ENCODE measurements around the gene MORC2.

The MORC2 gene

DNA sequence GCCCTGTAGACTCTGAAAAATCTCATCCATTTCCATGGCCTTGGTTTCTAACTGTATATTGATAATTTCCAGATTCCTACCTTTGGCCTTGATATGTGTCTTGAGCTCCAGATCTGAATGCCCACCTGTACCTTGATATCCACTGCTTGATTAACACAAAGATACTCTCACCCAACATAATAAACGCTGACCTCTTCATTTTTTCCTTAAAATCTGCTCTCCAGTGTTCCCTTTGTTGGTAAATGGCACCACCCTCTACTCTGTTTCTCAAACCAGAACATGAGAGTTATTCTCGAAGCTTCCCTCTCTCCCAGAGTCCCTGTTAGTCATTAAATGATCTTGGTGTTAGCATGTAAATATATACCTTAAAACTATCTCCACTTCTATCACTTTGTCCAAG lies 13.9 kb upstream of the MORC2 start:
- Histone ChIP-seq H3K9ac (ENCODE audit: low read depth, low read length) (no peak overlapping the region), H3K4me3 (ENCODE audit: low read length) (no peak overlapping the region), H3K4me2 (ENCODE audit: low read length) (no peak overlapping the region), H3K36me3 (ENCODE audit: insufficient read depth, low read length) (peaks cover 12% of the 10 kb centered on the region), H3K4me1 (ENCODE audit: control insufficient read depth, insufficient read depth, low read length) (no peaks in the 10 kb centered on the region), H3K27me3 (ENCODE audit: control insufficient read depth, insufficient read depth, low read length) (no peaks in the 10 kb centered on the region), H3K9me3 (replicated peaks; ENCODE audit: low read length) (no peaks in the 10 kb centered on the region)

DNA sequence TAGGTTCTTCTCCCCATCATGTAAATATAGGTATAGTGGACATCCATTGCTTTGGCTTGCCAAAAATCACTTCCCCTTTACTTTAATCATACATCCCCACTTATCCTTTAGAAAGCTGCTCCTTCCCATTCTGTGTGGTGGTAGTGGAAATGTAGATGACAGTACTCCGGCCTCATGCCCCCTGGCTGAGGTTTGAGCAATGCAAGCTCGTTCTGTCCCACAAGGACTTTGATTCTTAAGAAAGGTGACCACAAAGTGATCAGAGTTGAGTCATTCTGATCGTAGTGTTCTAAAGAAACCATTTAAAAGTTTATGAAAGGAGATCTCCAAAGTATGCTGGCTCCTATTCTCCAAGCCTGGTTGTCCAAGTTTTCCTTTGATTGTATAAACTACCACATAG lies 11.4 kb upstream of the MORC2 start:
- peaks cover 9% of the 10 kb centered on the region for H3K9me3 ChIP-seq (replicated peaks; ENCODE audit: low read length)
- no peak overlapping the region for H3K9ac ChIP-seq (ENCODE audit: low read depth, low read length)
- H3K4me2 ChIP-seq (ENCODE audit: low read length): no peak overlapping the region
- H3K36me3 ChIP-seq (ENCODE audit: insufficient read depth, low read length): peaks cover 31% of the 10 kb centered on the region
- no peak overlapping the region for H3K4me3 ChIP-seq (ENCODE audit: low read length)
- no peaks in the 10 kb centered on the region for H3K27me3 ChIP-seq (ENCODE audit: control insufficient read depth, insufficient read depth, low read length)
- H3K4me1 ChIP-seq (ENCODE audit: control insufficient read depth, insufficient read depth, low read length): no peaks in the 10 kb centered on the region

DNA sequence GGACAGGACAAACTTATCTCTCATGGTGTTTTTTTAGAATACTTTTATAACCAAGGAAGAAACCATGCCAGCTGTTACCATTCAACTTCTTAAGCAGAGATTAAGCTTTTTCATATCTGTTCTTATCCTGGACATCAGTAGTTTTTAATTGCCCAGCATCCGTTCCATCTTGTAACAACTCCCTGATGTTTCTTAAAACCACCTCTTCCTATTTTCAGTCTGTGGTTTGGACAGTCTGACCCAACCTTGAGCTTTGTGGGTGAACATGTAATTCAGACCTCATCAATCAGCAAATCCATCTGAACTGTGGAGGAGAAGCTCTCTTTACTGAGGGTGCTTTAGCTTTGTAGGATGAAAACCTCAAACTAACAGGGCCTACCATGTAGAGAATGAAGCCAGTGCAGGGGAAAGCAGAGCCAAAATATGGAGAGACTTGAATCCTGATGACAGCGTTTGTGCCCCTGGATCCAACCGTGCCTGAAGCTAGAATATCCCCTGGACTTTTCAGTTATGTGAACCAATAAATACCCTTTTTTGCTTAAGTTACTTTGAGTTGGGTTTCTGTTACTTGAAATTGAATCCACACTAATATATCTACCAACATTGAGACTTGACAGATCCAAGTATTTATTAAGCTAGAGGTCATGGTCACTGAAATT lies 9.9 kb upstream of the MORC2 start:
- H3K9me3 ChIP-seq (replicated peaks; ENCODE audit: low read length): peaks cover 9% of the 10 kb centered on the region
- H3K27me3 ChIP-seq (ENCODE audit: control insufficient read depth, insufficient read depth, low read length): no peaks in the 10 kb centered on the region
- no peak overlapping the region for H3K9ac ChIP-seq (ENCODE audit: low read depth, low read length)

DNA sequence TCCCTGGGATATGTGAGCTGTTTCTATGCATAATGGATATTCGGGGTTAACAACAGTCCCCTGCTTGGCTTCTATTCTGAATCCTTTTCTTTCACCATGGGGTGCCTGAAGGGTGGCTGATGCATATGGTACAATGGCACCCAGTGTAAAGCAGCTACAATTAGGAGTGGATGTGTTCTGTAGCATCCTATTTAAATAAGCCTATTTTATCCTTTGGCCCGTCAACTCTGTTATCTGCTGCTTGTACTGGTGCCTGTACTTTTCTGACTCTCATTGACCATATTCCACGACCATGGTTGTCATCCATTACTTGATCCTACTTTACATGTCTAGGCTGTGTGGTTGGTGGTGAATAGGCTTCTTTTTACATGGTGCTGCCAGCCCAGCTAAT lies 1.8 kb upstream of the MORC2 start:
- peak overlapping the region; percentile 86 for H3K4me3 ChIP-seq (ENCODE audit: low read length)
- H3K9ac ChIP-seq (ENCODE audit: low read depth, low read length): peak overlapping the region; percentile 95
- peaks cover 3% of the 10 kb centered on the region for H3K9me3 ChIP-seq (replicated peaks; ENCODE audit: low read length)
- H3K4me1 ChIP-seq (ENCODE audit: control insufficient read depth, insufficient read depth, low read length): peaks cover 23% of the 10 kb centered on the region
- no peaks in the 10 kb centered on the region for H3K27me3 ChIP-seq (ENCODE audit: control insufficient read depth, insufficient read depth, low read length)
- peaks cover 49% of the 10 kb centered on the region for H3K36me3 ChIP-seq (ENCODE audit: insufficient read depth, low read length)
- peak overlapping the region; percentile 88 for H3K4me2 ChIP-seq (ENCODE audit: low read length)

More for the DNA sequence above, 9.9 kb upstream of the MORC2 start:
- no peak overlapping the region for H3K4me2 ChIP-seq (ENCODE audit: low read length)
- no peak overlapping the region for H3K4me3 ChIP-seq (ENCODE audit: low read length)
- H3K36me3 ChIP-seq (ENCODE audit: insufficient read depth, low read length): peaks cover 45% of the 10 kb centered on the region
- no peaks in the 10 kb centered on the region for H3K4me1 ChIP-seq (ENCODE audit: control insufficient read depth, insufficient read depth, low read length)

DNA sequence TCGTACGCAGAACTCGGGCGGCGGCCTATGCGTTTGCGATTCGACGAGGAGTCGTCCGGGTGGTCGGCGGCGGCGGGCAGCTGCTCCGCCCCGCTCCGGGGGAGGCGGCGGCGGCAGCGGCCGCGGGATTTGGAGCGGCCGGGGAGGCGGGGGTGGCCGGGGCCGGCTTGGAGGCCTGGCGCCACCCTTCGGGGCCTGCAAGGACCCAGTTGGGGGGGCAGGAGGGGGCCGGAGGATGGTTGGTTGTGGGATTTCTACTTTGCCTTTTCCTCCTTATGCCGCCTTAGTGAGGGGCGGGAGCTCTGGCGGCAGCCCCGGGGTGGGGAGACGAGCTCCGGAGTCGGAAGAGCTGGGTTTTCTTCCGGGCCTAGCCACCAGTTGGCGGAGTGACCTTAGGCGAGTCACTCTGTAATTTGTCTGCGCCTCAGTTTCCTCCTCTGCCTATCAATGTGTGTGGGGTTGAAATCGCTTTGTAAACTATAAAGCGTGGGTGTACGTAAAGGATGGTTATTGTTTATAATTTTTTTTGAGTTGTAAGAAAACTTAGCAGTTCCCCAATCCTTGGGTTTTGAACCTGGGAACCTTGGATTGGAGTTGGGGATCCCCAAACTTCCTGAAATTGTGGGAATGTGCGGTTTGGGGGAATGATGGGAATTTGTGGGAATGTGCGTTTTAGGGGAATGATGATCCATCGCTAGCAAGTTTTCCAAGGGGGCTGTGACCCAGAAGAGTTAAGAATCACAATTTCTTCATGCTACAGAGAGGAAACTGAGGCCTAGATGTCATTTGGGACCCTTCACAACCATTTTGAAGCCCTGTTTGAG lies 1.2 kb upstream of the MORC2 start:
- H3K4me3 ChIP-seq (ENCODE audit: low read length): peak overlapping the region; percentile 86
- peak overlapping the region; percentile 95 for H3K9ac ChIP-seq (ENCODE audit: low read depth, low read length)
- peaks cover 43% of the 10 kb centered on the region for H3K36me3 ChIP-seq (ENCODE audit: insufficient read depth, low read length)
- H3K4me2 ChIP-seq (ENCODE audit: low read length): peak overlapping the region; percentile 88
- H3K9me3 ChIP-seq (replicated peaks; ENCODE audit: low read length): no peaks in the 10 kb centered on the region
- H3K4me1 ChIP-seq (ENCODE audit: control insufficient read depth, insufficient read depth, low read length): peaks cover 23% of the 10 kb centered on the region
- no peaks in the 10 kb centered on the region for H3K27me3 ChIP-seq (ENCODE audit: control insufficient read depth, insufficient read depth, low read length)

DNA sequence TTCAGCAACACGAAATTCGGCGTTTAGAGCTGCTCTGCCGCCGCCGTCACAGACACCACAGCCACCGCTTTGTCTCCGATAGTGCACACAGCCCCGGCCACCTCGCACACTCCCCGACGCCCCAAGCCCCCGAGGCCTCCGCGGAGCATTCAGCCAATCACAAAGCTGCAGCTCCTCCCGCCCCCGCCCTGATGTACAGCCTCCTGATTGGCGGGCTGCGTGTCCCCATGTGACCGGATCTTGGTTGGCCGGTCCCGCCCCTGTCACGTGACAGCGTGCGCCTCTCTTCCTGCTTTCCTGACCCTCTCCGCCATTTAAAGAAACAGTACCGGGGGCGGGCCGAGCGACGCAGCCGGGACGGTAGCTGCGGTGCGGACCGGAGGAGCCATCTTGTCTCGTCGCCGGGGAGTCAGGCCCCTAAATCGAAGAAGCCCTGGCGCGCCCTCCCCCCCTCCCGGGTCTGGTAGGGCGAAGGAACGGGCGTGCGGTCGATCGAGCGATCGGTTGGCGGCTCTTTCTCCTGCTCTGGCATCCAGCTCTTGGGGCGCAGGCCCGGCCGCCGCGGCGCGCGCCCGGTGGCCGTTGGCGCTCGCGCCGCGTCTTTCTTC lies 454 bp upstream of the MORC2 start, which contains the start of gene TUG1:
TSS of gene TUG1 (plus strand) at position 342 of the 608 bp plus-strand sequence.
- Histone ChIP-seq H3K9ac (ENCODE audit: low read depth, low read length) (peak within 1 kb of the TSS; percentile 95), H3K9me3 (replicated peaks; ENCODE audit: low read length) (no peaks in the 10 kb centered on the region), H3K4me1 (ENCODE audit: control insufficient read depth, insufficient read depth, low read length) (peaks cover 23% of the 10 kb centered on the region), H3K36me3 (ENCODE audit: insufficient read depth, low read length) (peaks cover 36% of the 10 kb centered on the region), H3K27me3 (ENCODE audit: control insufficient read depth, insufficient read depth, low read length) (no peaks in the 10 kb centered on the region), H3K4me2 (ENCODE audit: low read length) (peak within 1 kb of the TSS; percentile 89), H3K4me3 (ENCODE audit: low read length) (peak within 1 kb of the TSS; percentile 86)

DNA sequence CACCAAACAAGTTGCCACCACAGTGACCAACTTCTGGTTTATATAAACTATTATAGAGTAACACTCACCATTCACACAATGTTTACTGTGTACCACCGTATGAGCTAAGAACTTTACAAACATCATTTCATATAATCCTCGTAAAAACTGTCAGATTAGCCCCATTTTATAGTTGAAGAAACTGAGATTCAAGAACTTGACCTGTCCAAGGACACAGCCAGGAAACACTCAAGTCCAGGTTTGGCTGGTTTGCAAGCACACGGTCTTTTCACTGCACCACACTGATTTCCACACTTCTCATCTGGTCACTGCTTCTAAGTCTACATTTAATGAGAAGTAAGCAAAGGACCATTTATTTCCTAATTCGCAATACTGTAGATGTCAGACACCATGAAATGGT lies 3.7 kb downstream of the MORC2 start:
- Histone ChIP-seq H3K27me3 (ENCODE audit: control insufficient read depth, insufficient read depth, low read length) (no peaks in the 10 kb centered on the region), H3K4me3 (ENCODE audit: low read length) (no peak overlapping the region), H3K9me3 (replicated peaks; ENCODE audit: low read length) (no peaks in the 10 kb centered on the region), H3K9ac (ENCODE audit: low read depth, low read length) (no peak overlapping the region), H3K4me1 (ENCODE audit: control insufficient read depth, insufficient read depth, low read length) (peaks cover 6% of the 10 kb centered on the region), H3K4me2 (ENCODE audit: low read length) (no peak overlapping the region), H3K36me3 (ENCODE audit: insufficient read depth, low read length) (peaks cover 4% of the 10 kb centered on the region)

- Histone ChIP-seq H3K9me3 (replicated peaks; ENCODE audit: low read length) (no peaks in the 10 kb centered on the region), H3K4me2 (ENCODE audit: low read length) (no peak overlapping the region), H3K9ac (ENCODE audit: low read depth, low read length) (no peak overlapping the region), H3K4me3 (ENCODE audit: low read length) (no peak overlapping the region), H3K27me3 (ENCODE audit: control insufficient read depth, insufficient read depth, low read length) (no peaks in the 10 kb centered on the region), H3K4me1 (ENCODE audit: control insufficient read depth, insufficient read depth, low read length) (no peaks in the 10 kb centered on the region), H3K36me3 (ENCODE audit: insufficient read depth, low read length) (peaks cover 27% of the 10 kb centered on the region)
Observed at GRCh38 chr22:30955153-30955552, 13.4 kb downstream of the MORC2 start.

GRCh38 chr22:30953206-30953605 lies 15.4 kb downstream of the MORC2 start:
- no peaks in the 10 kb centered on the region for H3K4me1 ChIP-seq (ENCODE audit: control insufficient read depth, insufficient read depth, low read length)
- H3K4me3 ChIP-seq (ENCODE audit: low read length): no peak overlapping the region
- peaks cover 42% of the 10 kb centered on the region for H3K36me3 ChIP-seq (ENCODE audit: insufficient read depth, low read length)
- no peak overlapping the region for H3K9ac ChIP-seq (ENCODE audit: low read depth, low read length)
- no peak overlapping the region for H3K4me2 ChIP-seq (ENCODE audit: low read length)
- no peaks in the 10 kb centered on the region for H3K27me3 ChIP-seq (ENCODE audit: control insufficient read depth, insufficient read depth, low read length)
- no peaks in the 10 kb centered on the region for H3K9me3 ChIP-seq (replicated peaks; ENCODE audit: low read length)

DNA sequence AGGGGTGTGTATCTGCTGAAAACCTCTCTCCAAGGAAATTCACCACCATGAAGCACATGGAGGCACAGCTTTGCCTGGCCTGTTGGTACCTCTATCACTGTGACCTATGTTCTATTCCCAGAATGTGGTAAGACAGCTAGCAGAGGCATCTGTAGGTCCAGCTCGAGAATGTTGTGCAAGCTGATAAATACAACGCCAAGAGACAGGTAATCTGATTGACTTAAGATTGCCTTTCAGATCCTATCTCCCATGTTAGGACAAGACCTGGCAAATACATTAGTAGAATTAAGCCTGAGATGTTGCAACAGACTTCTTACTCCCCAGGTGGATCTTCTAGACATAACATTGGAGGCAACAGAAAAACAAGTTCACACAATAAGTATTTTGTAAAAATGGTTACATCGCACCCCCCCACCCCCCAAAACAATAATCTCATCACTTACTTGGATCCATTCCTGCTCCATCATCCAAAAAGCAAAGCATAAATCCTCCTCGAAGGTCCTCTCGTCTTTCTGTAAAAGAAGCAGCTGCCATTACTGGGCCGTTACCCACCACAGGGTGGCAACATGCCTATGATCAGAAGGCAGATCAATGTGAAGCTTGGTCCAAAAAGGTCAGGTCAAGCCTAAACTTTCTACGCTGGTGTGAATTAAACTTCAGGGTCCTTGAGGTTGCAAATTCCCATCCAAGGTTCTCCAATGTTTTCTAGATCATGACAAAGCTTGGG lies 18.5 kb downstream of the MORC2 start:
- no peaks in the 10 kb centered on the region for H3K4me1 ChIP-seq (ENCODE audit: control insufficient read depth, insufficient read depth, low read length)
- peaks cover 62% of the 10 kb centered on the region for H3K36me3 ChIP-seq (ENCODE audit: insufficient read depth, low read length)
- no peaks in the 10 kb centered on the region for H3K27me3 ChIP-seq (ENCODE audit: control insufficient read depth, insufficient read depth, low read length)

DNA sequence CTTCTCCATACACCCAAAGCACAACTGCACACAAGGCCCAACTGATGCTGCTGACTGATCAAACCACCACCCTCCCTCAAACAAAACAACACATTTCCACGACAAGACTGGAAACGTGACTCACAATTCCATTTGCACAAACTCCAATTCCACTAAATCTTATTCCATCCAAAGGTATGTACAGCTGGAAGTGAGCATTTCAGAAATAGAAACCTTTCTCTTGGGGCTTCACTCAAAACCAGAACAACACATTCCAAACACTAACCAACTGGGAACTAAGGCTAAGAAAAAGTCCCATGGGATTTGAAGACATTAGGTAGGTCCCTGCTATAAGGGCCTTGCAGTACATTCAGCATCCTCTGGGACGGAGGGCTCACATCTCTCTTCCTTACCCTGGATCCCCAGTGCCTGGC lies 19.6 kb downstream of the MORC2 start:
- H3K9me3 ChIP-seq (replicated peaks; ENCODE audit: low read length): no peaks in the 10 kb centered on the region
- peaks cover 70% of the 10 kb centered on the region for H3K36me3 ChIP-seq (ENCODE audit: insufficient read depth, low read length)
- no peak overlapping the region for H3K4me2 ChIP-seq (ENCODE audit: low read length)
- H3K9ac ChIP-seq (ENCODE audit: low read depth, low read length): no peak overlapping the region
- no peak overlapping the region for H3K4me3 ChIP-seq (ENCODE audit: low read length)
- no peaks in the 10 kb centered on the region for H3K27me3 ChIP-seq (ENCODE audit: control insufficient read depth, insufficient read depth, low read length)
- no peaks in the 10 kb centered on the region for H3K4me1 ChIP-seq (ENCODE audit: control insufficient read depth, insufficient read depth, low read length)

More for the DNA sequence above, 18.5 kb downstream of the MORC2 start:
- no peaks in the 10 kb centered on the region for H3K9me3 ChIP-seq (replicated peaks; ENCODE audit: low read length)
- H3K4me2 ChIP-seq (ENCODE audit: low read length): no peak overlapping the region
- H3K9ac ChIP-seq (ENCODE audit: low read depth, low read length): no peak overlapping the region
- no peak overlapping the region for H3K4me3 ChIP-seq (ENCODE audit: low read length)
